ENCODE measurements around the gene HMGB1.

Gene HMGB1

DNA sequence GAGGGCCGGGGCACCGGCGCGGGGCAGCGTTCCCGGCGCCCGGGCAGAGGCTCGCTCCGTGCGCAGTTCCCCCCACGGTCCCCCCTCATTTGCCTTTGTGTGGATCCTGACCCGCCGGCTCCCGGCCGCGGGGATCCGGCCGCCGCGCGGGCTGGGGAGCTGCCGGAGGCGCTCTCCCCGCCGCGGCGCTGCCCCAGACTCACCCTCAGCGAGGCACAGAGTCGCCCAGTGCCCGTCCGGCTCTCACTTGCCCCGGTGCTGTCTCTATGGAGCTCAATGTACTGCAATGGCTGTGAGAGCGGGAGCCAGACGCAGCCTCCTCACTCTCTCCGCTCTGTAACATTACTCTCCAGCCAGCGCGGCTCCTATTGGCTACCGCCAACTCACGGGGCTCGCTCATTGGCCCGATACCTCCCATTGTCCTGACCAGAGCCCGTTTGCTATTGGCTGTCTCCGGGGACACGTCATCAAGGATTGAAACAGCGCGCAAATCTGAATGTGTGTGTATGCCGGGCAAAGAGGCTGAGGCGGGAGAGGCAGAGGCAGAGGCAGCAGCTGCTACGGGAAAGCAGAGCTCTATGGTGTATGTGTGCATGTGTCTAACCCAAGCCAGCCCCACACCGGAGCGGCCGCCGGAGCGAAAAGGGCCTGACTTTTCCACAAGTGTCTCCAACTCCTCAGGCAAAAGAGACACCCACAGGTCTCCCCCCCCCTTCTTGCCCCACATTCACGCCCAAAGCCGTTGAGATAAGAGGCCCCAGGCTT, at the start of gene HMGB1:
Gene HMGB1, minus strand, starts transcription at position 344 of the 765 bp plus-strand sequence. CDS start 2,256 bp downstream, outside the sequence.
- peak; percentile 83 for DNase-seq

DNA sequence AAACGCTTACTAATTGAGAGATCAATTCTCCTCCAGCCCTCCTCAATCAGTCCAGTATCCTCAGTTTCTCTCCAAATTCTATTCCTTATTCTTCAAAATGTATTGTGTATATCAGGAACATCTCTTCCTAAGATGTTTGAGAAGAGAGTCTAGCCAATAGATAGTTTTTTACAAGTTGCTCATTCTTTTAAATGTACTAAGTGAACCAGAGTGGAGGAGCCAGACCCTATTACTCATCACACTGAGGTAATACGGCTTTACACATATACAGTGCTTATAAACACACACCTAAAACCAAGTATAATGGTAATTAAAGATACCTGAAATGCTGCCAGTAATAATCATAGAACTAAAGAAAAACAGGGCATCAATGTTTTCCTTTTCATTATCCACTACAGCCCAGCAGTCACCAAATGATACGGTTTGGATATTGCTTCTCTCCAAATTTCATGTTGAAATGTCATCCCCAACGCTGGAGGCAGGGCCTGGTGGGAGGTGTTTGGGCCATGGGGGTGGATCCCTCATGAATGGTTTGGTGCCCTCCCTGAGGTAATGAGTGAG, 45.2 kb upstream of the HMGB1 start:
- DNase-seq, result no peak

- no peak for DNase-seq
These were observed 44.4 kb upstream of the HMGB1 start for GRCh38 chr13:30510091-30510490.

DNA sequence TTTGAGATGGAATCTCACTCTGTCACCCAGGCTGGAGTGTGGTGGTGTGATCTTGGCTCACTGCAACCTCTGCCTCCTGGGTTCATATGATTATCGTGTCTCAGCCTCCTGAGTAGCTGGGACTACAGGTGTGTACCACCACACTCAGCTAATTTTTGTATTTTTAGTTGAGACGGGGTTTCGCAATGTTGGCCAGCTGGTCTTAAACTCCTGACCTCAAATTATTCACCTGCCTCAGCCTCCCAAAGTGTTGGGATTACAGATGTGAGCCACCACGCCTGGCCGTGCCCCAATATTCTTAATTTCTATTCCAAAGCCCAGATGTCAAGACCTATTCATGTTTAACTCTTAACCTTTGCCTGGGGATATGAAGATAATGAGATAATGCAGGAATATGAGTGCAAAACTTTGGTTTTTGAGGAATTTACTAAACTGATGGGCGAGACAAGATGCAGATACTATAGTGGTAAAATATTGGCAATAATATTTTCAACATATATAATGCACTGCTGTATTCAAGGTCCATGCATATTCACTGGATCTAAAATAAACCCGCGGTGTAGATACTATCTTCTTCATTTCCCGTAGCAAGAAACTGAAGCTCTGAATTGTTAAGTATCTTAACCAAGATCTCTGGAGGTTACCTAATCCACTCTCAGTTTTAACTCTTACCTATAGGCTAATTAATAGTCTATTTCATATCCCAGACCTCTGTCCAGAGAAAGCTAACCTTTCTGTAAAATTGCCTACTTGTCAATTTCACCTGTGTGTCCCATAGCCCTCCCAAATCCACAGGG, 43.7 kb upstream of the HMGB1 start:
- no peak for DNase-seq

DNA sequence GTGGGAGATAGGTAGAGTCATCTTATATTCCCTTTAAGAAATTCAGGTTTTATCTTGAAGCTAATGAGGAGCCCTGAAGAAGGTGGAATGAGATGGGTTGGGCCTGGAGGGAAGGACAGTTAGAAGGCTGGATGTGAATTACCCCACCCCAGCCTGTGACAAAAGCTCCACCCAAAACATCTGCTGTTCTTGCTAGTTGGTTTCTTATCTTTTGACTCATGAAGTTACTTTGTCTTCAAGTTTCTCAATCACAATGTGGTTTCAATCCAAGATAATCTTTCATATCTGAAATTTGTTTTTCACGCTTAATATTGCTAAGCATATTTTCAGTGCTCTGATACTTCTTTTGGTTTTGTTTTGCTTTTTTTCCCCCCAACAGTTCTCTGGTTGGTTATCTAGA, 38.3 kb upstream of the HMGB1 start:
- DNase-seq, result no peak

DNA sequence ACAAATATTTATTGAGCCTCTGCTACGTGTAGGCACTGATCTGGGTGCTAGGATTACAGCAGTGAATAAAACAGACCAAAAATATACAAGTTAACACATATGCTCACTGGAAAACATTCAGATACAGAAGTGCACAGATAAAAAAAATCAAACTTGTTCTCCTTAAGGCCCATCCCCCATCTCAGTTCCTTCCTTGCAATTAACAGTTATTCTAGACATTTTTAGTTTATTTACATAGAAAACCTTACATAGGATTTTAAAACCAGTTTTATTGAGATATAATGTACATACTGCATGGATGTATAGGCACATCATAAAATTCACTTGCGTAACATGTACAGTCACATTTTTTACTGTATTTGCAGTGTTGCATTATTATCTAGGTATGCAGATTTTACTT, 36.5 kb upstream of the HMGB1 start:
- DNase-seq, result no peak

DNA sequence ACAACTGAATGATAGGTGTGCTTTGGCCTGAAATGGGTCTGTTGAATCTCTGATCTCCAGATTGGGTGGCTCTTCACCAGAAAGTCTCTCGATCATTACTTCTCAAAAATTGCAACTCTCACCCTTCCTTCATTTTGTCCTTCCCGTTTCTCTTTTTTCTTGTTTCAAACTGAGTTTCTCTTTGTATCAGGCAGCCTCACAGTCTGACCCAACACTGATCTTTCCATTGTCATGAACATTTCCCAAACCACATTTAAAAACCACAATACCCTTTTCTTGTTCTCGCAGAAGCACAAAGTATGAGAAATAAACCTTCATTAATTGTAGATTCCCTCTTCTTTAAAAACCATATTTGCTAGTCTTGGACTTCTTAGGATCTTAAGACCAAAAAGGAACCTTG, 33.6 kb upstream of the HMGB1 start:
- no peak for DNase-seq

DNA sequence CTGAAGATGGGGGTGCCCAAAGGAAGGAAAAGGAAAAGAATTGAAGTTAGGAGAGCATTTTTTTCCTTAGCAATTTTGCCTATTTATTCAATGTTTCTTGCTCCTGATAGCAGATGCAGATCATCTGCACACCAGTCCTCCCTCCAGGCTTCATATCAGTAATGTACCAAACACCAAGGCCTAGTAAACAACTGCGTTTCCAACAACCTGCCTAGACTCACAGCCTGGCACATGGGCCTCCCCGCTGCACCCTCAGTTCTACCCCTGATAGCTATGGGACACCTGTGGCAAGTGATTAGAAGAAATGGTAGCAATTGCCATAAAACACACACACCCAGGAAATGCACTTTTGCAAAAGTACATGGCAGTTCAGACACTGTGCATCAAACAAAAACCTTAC, 30.4 kb upstream of the HMGB1 start:
- DNase-seq, result no peak

DNA sequence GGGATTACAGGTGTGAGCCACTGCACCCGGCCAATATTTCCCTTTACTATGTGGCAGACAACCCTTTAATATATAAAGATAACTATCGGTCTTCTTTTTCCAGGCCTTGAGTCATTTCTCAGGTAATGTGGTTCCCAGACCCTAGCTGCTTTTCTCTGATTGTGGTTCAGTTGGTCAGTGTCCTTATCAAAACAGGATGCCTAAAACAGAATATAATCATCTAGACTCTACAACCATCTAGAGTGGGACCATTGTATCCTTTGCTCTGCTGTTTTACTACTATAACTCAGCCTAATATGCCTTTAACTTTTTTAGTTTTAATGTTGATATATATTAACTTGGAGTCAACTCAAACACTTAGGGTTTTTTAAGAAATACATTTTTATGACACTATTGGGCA, 30.0 kb upstream of the HMGB1 start:
- DNase-seq, result no peak

DNA sequence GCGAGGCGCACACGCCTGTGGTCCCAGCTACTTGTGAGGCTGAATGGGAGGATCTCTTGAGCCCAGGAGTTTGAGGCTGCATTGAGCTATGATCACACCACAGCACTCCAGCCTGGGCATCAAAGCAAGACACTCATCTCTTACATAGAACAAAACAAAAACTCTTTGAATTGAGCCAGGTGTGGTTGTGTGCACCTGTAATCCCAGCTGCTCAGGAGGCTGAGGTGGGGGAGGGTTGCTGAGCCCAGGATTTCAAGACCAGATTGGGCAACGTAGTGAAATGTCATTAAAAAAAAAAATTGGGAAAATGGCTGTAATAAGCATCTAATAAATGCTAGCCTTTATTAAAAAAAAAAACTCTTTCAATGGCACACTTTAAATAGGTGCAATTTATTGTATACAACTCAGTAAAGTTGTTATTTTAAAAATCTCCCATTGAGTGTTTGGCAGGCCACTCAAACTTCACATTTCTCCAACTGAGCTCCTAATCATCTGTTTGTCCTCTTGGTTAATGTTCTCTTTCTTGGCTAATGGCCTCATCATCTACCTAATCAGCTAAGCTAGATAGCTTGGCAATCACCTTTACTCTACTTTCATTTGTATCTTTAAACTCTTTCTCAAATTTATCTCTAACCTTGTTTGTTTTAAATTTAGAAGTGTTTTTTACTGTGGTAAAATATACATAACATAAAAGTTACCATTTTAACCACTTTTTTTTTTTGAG, 28.1 kb upstream of the HMGB1 start:
- DNase-seq, result no peak

- DNase-seq, result no peak
These were observed 21.3 kb upstream of the HMGB1 start for GRCh38 chr13:30487075-30487470.

DNA sequence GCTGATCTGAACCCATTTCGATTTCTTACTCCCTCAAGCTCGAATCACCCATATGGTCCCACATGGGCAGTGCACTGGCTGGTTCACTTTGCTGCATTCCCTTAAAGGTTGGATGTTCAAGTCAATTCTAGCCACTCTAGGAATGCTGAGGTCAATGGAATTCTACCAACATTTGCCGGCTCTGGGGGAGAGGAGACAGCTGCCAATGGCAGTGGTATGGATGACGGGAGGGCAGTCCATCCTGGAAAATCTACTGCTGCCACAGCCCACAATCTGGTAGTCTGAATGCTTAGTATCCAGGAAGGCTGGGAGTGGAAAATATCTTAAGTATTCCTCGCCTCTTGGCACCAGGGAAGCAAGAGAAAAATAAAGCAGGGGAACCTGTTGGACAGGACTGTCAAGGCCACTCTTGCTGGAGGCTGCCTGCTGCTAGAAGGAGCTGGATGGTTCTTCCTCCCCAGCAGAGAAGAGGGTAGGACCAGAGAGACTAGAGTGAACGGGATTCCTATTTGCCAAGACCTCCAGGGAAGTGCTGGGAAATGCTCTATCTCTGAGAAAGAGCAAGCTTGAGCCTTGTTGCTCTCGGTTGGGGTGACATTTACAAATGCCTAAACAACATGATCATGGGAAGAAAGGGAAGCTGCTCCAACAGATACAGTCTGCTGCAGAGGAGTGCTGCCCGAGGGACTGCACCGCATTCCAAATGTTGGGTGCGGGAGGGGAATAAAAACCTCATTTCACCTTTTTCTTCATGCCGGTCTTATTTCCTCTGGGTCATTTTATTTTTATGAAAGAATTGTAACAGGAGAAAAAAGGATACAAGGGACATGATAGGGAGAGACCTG, 20.7 kb upstream of the HMGB1 start:
- DNase-seq, result no peak

- DNase-seq, result no peak
These were observed 15.6 kb upstream of the HMGB1 start for GRCh38 chr13:30481241-30481760.

GRCh38 chr13:30480292-30480950, 14.7 kb upstream of the HMGB1 start:
- DNase-seq, result no peak

DNA sequence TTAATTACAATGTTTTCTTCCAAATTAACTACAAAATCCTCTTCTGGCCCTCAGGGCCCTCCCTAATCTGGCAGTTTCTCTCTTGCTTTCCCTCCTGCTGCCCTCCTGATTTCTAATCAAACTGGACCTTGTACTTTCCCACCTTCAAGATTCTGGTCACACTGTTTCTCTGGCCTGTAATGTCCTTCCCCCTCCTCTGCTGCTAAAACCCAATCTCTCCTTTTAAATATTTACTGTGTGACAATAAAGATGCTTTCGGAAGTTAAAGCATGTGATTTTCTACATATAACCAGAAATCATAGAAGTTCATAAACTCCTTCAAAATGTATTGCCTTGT, 14.1 kb upstream of the HMGB1 start:
- no peak for DNase-seq

- DNase-seq, result no peak
These were observed 13.6 kb upstream of the HMGB1 start for GRCh38 chr13:30479154-30479882.

DNA sequence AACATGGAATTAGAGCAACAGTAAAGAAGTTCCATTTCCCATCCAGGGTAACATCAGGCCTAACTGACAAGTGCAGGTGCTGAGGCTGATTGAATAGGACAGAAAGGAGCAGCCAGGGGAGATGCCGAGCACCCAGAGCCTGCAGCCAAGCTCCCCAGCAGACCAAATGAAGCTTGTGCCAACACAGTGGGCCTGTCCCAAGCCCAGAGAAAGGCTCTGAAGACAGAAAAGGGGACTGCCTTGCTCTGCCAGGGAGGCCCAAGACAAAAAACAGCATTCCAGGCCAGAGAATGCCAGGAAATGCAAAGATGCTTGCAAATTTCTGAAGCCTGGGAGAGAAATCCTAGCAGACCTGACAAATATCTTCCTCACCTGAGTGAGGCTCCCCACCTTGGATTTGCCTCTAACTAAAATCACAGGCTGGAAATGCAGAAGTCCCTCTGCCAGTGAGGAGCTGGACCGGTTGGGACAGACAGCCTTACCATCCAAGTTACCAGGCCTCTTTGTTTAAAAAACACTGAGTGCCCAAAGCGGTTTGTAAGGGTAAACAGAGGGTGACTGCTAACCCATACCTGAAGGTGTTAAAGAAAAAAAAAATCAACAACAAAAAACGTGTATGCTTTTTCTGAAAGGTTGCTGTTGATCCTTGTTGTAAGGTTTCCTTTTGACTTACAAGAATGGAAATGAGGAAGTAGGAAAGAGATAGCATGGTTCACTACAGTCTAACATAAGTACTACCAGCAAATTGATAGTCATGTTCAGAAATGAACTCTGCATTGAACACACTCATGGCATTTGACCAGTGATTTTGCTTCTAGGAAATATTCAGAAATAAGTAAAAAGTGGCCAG, 11.8 kb upstream of the HMGB1 start:
- no peak for DNase-seq

GRCh38 chr13:30473675-30474074, 7.9 kb upstream of the HMGB1 start:
- no peak for DNase-seq

GRCh38 chr13:30466841-30467252, 1.1 kb upstream of the HMGB1 start:
- DNase-seq, result no peak

DNA sequence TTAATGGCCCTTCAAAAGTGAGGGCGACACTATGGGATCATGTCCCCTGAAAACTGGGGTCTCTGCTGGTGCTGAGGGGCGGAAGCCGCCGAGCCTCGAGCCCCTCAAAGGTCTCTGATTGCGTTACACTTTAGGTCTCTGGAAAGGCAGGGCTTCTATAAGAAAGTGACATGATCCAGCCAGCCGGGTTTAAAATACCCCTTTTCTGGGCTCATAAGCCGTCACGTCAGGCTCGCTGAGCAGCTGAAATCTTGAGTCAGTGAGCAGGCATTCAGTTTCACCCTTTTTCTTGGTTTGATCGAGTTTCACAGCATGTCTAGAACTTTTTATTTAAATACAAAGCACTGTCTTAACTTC, 600 bp upstream of the HMGB1 start:
- no peak for DNase-seq
